NOMO-1 (cell line): ENCODE data around the gene CBX6.
"Not testable (repeated sequence)": the region's sequence is repeated elsewhere in the genome, so short reads cannot be mapped to it uniquely, and the experiment has no call there.

ENCODE experiments used
- DNase-seq, 2 experiments: peaks; one replicate each; lab custom pipeline; 2025; ENCODE audit not compliant: unreplicated experiment in 2 of 2; lab: John Stamatoyannopoulos, UW

The CBX6 gene

DNA sequence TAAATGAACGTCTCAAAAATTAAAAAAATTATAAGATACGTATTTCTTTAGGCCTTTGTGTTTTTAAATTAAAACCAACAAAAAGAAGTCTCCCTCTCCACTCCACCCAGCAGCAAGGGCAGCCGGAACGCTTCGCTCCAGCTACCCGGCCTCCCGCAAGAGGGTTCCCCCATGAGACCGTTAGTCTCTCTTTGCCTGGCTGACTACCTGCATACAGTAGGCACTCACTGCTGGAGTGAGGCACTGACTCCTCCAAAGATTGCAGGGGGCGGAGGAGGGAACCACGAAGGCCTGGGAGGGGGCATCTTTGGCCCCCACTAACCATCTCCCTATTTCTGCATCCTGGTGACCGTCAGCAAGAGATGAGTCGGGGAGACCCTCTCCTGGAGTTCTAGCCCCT, 10.1 kb downstream of the CBX6 start:
- DNase-seq = no peak

DNA sequence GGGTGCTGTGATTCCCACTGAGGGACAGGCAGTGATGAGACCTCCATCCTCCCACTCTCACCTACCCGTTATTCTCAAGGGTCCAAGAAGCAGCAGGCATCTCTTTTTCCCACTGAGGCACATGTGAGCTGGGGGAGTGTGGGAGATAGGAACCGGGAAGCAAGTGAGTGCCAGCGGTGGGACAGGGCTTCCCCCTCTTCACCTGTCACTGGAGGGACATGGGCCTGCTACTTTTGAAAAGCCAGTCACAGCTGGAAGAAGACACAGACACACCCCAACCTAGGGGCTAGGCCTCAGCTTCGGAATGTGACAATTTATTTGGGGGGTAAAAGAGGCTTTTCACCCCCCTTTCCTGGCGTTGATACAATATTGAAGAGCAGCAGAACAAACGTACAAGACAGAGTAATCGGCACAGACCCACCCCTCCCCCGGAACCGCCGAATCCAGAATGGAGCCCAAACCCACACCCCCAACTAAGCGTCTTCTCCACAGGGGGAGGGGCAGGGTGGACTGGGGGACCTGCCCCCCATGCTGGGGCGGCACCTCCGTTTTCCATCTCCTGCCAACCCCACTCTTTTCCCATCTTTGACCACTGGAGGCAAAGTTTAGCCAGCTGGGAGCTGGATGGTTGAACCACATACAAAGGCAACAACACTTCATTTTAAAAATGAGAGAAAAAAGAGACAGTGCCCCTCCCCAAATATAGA, 10.7 kb downstream of the CBX6 start:
- DNase-seq = no peak

DNA sequence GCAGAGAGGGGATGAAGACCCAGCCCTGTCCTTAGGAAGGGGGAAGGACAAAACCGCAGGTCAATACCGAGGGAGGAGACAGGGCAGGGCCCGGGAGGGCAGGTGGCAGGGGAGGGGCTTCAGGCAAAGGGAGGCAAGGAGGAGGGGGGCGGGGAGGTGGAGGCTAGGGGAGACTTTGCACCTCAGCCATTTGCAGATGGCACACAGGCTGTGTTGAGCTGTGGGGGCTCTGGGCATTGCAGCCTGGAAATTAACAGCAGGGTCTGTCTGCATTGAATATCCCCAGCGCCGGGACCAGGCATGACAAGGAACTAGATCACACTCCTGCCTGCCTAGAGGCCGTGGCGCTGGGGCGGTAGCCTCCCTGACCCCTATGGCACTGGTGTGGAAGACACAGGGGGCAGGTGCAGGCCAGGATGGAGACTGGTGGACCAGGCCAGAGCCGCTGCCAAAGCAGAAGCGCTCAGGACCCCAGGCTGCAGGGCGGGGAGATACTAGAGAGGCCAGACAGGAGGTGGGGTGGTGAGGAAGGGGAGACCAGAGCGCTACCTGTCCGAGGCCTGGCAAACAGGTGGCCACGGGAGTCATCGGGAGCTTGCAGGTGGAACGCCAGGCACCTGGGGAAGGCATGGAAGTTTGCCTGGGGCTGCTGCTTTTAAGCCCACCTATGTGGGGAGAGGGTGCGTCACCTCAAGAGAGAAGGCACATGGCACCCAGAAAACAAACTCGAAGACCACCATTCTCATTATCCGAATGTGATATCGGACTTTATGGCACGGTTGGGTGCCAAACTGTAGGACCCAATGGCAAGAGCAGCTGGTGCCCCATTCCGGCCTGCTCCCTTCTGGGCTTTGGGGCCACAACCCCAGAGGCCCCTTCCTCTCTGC, 11.5 kb downstream of the CBX6 start:
- no peak for DNase-seq

DNA sequence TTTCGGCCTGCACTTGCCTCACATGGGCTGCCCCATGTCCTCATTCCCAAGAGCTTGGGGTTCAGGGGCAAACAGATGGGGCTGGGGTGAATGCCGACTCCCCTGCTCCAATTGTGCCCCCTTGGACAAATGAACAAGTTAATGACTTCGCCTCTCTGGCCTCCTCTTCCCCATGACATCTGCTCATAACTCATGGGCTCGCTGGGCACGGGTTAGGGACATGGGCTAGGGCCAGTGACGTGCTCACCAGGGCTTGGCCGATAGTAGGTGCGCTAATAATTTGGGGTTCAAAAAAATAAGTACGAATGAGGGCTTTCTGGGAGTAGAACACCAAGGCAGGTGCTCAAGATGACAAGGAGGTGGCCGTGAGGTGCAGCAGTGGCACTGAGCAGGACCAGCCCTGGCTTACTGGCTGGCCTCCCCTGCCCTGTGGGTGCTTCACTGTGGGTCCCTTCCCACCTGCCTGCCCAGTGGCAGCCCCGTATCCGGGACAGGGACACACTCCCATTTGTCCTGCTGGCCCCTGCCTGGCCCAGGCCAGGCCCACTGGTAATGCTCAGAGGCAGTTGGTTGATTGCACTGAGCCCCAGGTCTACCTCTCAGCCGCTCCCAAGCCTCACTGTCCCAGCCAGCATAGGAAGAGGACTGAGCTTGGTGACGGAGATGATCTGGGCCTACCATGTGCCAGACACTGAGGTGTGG, 12.3 kb downstream of the CBX6 start:
- DNase-seq = no peak

DNA sequence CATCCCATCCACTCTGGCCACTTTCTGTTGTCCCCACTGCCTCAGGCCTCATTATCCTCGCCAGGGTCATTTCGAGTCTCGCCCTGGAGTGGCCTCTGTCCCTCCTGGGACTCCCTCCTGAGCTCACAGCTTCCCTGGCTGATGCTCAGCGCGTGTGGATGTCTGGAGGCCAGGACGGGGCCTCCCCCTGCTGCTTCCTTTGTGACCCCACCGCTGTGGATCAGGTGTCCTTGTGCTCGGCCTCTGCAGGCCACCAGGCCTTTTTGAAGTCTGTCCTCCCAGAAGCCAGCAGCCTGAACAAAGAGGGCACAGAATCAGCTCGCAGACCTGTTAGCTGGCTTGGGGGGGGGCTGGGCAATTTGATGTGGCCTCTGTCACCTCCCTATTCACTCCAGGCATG, 13.5 kb downstream of the CBX6 start:
- no peak for DNase-seq

DNA sequence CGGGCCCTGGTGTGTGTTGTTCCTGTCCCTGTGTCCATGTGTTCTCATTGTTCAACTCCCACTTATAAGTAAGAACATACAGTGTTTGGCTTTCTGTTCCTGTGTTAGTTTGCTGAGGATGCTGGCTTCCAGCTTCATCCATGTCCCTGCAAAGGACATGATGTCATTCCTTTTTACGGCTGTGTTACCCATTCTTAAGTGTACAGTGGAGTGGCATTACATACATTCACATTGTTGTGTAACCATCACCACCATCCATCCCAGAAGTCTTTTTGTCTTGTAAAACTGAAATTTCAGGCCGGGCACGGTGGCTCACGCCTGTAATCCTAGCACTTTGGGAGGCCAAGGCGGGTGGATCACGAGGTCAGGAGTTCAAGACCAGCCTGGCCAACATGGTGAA, 17.5 kb downstream of the CBX6 start:
- DNase-seq = not testable (repeated sequence)

DNA sequence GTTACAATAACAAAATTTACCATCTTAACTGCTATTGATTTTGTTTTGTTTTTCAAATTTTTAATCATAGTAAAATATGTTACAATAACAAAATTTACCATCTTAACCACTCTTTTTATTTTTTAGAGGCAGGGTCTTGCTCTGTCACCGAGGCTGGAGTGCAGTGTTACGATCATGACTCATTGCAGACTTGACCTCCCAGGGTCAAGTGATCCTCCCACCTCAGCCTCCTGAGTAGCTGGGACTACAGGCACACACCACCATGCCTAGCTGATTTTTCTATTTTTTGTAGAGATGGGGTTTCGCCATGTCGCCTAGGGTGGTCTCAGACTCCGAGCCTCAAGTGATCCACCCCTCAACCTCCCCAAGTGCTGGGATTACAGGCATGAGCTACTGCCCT, 18.1 kb downstream of the CBX6 start:
- not testable (repeated sequence) for DNase-seq

DNA sequence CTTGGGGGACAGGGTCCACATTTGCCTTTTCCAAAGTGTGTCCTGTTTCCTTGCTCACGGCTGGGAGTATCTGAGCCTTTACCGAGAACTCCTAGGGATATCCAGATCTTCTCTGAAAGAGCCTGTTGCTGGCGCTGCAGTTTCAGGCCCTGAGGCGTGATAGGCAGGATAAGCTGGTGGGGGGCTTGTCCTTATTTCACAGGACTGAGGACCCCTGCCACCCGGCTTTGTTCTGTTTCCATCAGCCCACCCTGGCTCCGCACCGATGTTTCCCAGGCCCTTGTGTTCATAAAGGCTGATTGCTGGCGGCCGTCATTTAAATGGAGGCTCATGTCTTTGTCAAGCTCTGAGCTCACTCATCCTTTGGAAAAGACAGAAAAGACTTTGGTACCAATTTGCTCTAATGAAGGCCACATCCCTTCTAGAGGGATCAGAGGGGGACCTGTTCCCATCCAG, 18.8 kb downstream of the CBX6 start:
- no peak for DNase-seq

DNA sequence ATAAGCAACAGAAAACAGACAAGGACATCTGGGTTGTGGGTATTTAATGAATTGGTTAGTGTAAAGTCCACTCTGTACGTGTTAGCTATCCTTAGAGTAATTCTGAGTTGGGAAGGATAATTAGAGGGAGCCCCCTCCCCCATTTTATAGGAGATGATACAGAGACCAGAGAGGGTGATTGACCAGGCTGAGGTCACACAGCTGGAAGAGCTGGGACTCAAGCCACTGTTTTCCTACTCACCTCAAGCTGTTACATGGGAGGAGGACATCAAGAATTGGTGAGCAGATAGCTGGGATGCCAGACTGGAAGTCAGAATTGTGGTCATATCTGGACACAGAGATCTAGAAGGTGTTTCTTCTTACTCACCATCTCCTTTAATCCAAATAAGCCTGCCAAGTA, 19.5 kb downstream of the CBX6 start:
- DNase-seq = no peak

DNA sequence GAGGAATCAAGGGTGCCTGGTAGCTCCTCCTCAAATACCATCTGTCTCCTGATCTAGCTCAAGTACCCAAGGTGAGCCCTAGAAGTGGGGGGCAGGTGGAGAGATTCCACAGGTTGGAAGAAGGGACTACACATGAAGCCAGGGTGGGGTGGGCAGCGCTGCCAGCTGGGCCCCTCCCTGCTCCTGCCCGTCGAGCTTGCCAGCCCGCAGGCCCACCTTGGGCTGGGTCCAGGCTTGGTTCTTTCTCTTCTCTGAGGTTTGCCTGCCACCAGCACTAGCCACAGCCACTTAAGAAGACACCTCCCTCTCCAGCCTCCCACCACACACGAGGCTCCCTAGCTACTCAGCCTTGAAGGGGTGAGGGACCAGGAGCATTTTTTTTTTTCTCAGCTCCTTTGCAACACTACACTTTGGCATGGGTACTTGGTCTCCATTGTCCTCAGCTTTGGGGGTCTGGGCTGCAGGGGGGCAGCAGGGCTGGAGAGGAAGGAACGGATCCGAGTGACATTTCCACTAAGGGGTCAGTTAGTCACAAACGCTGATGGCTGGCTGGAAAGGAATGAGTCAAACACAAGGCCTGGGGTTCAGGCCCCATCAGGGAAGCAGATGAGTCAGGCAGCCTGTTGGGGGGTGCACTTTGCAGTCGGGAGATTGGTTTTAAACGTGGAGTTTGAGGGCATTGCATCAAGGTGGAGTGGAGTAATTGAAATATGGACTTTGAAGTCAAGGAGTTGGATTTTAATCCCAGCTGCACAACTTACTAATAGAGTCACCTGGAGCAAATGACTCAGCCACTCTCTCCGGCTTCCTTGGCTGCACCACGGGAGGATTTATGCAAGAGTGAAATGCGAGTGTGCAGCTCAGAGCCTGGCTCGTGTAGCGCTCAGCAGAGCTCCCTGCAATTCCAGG, 20.8 kb downstream of the CBX6 start:
- DNase-seq = no peak

DNA sequence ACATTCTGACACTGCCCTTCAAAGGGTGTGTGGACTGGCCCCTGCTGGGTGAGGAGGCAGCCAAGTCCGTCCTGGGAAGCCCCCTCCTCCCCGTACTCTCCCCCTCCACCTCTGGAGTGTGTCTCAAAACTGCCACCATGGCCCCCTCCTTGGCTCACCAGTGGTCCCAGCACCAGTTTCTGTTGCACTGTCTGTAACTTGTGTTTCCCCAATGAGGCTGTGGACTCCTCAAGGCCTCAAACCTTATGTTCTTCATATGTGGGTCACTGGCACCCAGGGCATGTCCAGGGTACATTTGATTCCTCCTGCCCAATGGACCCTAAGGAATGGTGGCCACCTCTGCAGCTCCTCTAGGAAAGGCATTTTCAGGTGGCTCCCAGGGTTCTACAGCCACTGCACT, 21.6 kb downstream of the CBX6 start:
- DNase-seq = no peak

DNA sequence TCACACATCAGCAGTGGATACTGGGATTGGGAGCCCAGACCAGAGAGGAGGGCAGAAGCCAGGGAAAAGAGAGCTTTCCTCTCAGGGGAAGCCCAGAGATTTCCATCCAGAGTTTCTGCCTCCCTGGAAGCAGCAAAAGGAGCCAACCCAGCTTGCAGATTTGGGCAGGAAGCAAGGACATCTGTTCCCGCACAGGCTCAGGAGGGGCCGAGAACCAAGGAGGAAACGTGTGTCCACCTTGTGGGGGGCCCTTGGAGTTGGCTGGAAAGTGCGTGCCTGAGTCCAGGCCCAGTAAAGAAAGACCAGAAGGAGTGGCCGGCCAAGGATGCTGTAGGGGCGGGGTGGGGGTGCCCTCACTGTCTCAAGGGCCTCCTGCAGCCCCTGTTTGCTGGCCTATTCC, 22.2 kb downstream of the CBX6 start:
- DNase-seq = no peak

DNA sequence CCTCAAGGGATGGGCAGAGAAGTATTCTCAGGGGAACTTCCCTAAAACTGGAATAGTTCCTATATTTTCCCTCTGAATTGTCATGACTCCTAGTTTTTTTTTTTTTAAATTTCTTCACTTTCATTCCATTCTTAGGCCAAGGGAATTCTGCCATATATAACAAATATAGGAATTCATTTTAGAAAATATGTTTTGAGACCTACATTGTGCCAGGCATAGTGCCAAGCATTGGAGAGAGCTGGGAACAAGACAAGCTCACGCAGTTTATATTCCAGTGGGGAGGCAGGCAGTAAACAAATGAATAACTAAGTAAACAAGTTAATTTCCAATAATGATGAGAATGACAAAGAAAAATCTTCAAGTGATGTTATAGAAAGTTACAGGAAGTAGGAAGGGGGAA, 25.6 kb downstream of the CBX6 start:
- no peak for DNase-seq

DNA sequence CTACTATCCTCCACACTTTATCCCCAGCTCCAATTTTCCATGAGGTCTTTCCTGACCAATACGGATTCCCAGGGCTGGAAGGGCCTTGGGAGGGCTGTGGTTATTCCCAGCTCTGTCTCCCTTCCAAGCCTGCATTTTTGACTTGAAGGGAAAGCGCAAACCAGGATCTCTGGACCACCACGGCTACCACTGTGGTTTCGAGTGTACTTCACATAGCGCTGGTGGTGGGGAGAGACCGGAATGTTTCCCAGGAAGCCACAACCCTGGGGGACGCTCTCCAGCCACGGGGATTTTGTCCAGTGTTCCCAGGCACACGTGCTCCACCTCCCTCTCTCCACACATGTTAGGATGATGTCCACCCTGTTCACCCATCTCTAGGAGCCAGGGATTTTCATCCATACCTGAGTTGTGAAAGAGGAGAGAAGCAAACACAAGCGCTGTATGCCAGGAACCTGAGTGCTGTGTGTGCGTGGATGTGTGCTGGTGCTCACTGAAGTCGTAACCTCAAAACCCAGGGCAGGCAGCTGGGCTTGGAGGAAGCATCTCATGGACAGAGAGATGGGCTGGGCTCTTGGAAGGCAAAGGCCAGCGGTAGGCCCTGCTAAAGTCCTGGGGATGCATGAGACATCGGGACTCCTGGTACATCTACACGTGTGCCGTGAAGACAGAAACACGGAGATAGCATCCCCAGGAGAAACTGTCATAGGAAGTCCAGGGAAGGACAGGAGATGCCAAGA, 26.8 kb downstream of the CBX6 start:
- DNase-seq = no peak

DNA sequence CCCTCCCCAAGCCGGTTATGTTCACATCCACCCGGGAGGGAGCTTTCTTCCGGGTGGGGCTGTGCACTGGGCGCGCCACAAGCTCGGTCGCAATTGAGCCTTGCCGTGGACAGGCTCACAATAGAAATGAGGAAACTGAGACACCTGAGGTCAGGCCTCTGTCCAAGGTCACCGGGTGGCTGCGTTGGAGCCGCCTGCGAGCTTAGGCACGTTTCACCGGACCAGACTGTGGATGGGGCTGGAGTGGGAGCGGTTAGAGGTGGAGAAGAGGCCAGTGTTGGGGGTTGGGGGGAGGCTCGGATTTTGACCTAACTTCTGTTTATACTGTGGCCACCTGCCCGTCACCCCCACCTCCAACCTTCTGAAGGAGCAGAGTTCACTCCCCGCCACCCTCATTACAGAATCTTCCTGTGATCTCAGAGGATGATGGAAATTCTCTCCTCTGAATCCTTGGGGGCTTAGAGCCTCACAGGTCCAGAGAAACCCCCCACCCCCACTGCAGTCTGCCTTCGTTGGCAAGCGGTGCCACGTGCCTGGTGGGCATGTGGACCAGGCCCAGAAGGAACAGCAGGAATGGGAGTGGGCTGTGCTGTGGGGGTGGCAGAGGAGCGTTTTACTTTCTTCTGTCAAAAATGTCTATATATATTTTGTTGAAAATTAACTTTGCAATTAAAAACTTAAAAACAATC, 27.6 kb downstream of the CBX6 start:
- DNase-seq = no peak

DNA sequence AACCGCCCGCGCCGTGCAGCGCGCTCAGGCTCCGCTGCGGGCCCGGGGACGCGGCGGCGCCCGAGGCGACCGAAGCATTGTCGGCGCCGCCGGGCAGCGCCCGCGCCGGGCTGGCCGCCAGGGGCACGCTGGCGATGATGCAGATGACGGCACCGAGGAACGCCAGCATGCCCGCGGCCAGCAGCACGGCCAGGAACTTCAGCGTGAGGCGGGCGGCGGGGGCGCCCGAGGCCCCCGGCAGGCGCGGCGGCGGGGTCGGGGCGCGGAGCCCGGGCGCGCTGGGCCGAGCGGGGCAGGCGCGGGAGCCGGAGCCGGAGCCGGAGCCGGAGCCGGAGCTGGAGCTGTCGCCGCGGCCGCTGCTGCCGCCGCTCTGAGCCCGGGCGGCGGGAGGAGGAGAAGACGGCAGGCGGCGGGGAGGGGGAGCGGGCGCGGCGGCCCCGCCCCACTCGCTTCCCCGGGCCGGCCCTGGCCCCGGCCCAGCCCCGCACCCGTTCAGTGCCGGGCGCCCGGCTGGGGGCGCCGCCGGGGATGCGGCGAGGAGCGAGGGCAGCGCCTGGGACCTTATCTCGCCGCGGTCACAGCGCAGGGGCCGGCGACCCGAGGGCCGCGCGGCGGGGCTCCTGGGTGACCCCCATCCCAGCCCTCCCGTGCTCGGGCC, 28.2 kb downstream of the CBX6 start, which contains the start of gene NPTXR:
Gene NPTXR, minus strand, starts transcription at position 372 of the 658 bp plus-strand sequence.
- DNase-seq = peak; percentile 34 to 75

DNA sequence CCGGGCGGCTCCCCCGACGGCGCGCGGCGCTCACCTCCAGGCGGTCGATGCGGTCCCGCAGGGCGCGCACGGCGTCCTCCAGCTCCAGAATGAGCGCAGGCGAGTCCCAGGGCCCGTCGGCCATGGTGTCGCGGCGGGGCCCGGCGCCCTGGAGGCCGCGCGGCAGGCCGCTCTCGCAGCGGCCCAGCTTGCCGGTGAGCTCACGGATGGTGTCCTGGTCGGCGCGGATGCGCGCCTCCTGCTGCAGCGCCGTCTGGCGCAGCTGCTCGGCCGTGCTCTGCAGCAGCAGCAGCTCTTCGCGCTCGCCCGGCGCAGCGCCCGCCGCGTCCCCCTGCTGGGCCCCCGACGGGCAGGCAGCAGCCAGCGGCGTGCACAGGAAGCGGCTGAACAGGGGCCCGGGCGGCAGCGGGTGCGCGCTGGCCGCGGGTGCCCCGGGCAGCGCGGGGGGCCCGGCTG, 28.8 kb downstream of the CBX6 start:
- DNase-seq = peak; percentile 66 to 82

DNA sequence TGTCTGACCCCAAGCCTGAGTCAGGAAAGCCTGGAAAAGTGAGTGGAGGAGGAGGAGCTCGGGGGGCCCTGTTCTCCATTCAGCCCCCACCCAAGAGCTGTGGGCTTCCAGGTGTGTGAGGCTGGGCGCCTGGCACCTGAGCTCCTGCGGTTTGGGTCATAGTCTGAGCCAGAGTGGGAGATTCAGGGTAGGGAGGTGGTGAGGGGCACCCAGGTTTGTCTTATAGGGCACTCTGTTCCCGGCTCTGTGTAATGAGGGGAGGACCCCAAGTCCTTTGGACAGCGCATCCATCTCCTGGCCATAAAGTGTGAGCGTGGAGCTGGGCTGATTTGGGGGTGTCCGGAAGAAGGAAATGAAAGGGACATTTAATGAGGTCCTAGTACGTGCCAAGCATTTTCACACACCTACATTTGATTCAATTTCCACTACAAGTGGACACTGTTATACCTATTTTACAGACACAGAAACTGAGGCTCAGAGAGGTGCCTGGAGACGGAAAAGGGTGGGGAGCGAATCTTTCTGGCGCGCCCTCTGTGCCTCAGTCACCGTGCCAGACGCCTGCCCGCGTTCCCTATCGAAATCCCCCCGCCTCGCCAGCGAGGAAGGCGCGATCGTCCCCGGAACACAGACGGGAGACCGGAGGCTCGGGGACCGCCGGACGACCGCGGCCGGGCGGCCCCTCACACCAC, 29.4 kb downstream of the CBX6 start:
- no peak for DNase-seq
